GM19467 (cell line): ENCODE results near the gene SLC9A8.

ENCODE experiments used
- ATAC-seq: cut with Tn5 transposase; IDR thresholded peaks from one replicate; pipeline ENCODE4 v1.9.1; 2021; ENCODE audit warnings: mild to moderate bottlenecking, moderate library complexity; ENCODE audit not compliant: unreplicated experiment

SLC9A8 gene

DNA sequence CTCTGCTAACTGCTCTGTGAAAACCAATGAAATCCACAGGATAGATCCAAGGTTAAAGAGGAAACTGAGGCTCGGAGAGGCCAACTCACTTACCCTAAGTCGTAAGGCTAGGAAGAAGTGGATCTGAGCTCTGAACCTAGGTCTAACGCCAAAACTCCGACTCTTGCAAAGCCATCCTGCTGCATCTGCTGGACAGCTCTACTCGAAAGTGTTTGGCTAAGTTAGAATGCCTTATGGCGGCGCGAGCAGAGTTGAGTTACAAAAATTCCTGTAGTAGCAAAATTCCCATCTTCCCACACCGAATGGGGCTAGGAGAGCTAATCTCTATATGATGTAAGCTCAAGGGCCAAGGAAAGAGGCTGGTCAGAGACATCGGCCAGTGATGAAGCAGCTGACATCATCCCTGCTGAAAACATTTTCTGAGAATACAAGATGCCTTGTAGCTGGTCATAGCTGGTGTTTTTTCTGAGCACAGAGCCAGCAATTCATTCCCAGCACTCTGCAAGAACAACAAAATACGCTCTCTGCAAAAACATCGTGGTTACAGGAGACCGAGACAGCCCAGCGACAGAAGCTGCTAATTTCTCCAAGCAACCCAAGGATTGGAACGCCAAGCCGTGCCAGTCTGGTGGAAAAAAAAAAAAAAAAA lies 100.9 kb downstream of the SLC9A8 start:
- no peak for ATAC-seq

DNA sequence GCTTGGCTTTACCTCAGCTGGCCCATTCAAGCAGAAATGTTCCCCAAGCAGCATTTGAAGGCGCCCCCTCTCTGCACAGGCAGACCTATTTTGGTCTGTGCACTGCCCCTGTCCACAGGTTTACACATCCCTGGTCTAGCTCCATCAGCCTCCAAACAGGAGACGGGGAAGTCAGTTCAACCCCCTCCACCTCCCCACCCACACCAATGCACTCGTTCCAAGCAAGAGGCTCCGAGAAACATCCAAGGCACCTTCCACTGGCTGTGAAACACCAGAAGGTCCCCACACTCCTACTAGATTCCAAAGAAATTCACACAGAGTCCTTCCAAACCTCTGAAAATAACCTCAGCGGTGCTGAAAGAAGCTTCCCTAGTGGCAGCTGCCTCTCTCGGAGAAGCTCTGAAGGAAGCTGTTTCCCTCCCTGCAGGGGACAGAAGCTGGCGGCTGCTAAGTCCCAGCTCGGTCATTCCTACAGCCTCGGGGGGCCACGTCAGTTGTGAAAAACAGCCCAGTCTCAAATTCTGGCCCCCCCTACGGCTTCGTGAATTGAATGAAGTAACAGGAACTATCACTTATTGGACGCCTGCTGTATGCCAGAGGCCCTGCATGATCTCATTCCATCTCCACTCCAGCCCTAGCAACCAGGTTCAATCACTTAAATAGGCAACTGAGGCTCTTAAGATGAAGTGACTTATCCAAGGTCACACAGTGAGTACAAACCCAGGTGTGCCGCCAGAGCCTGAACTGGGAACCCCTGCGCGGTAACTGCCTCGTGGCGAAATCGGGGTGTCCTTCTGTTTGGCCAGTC lies 101.9 kb downstream of the SLC9A8 start:
- no peak for ATAC-seq

DNA sequence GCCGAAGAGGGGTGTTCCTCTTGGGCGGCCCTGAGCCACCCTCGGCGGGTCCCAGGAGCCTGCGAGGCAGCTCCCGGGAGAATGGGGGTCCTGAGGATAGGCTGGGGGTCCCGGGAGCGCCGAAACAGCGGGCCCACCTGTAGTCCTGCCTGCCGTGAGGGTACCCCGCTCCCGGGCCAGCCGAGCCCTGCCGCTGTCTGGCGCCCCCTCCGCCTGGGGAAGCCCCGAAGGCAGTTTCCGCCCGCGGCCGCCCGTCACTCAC lies 102.4 kb downstream of the SLC9A8 start:
- ATAC-seq: peak; percentile 14

DNA sequence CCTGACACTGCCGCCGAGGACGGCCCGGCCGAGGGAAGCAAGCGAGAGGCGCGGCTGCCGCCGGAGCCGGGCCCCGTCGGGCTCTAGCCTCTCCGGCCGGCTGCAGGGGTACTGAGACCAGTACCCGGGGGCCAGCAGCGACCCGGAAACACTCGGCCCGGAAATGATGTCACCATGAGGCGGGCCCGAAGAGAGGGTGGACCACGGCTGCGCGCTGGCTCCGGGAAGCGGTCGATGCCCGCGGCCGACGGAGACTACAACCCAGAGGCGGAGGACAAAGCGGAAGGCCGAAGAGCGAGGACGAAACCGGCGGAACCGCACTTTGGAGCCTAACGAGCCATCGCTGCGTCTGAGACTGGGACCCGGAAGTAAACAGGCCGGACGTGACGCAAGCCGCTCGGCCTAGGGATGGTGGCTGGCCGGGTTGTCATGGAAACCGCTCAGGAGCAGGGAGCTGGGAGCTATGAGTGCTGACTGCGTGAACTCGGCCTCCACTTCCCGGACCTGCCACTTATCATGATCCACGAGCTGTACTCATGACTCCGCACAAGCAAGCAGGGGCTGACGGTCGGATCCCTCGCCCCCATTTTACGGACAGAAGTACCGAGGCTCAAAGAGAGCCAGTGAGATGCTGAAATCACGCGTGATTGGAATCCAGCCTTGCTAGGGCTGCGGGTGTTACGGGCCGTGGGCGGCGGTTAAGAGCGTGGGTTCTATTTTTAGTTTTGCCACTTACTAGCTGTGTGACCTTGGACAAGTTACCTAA lies 102.9 kb downstream of the SLC9A8 start, which contains the start of gene SPATA2:
TSS of gene SPATA2 (minus strand) at position 150 of the 766 bp plus-strand sequence. CDS start 7,039 bp downstream, outside the sequence.
- ATAC-seq: peak; percentile 85

DNA sequence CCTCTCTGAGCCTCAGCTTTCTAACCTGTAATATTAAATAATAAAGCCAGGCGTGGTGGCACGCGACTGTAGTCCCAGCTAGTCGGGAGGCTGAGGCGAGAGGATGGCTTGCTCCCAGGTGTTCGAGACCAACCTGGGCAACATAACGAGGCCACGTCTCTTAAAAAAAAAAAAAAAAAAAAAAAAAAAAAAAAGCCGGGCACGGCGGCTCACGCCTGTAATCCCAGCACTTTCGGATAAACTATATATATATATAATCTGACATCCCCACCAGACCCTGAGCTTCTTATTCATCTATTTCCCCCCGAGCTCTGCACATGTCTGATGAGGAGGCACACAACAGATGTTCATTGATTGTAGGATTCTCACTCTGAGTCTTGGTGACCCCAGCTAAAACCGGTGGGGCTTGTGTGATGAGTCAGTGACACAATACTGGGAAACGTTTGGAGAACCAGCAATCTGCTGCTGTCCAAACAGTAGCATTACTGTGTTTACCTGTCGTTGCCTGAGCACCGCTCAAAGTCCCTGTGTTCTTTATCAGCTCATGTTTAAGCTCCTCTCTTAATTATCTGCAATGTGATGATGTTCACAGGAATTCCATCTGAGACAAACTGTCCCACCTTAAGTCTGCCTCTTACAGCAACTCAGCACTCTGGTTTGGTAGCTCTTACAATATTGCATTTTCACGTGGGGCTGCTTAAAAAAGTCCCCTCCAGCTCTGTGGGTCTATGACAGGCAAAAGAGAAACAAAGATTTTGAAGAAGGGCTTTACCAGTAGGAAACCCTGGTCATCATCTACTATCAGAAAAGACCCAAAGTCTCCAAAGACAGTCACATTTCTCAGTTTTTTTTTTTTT lies 103.7 kb downstream of the SLC9A8 start:
- no peak for ATAC-seq

DNA sequence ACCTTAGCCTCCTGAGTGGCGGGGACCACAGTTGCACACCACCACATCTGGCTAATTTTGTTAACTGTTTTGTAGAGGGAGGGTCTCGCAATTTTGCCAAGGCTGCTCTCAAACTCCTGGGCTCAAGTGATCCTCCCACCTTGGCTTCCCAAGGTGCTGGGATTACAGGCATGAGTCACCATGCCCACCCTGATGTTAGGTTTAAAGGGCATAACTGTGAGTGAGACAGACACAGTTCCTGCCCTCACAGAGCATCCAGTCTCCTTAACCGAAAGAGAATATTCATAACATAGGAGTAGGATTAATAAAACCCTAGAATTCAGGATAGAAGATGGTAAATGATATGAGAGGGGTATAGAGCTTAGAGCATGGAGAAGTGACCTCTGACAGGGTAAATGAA lies 105.8 kb downstream of the SLC9A8 start:
- no peak for ATAC-seq

DNA sequence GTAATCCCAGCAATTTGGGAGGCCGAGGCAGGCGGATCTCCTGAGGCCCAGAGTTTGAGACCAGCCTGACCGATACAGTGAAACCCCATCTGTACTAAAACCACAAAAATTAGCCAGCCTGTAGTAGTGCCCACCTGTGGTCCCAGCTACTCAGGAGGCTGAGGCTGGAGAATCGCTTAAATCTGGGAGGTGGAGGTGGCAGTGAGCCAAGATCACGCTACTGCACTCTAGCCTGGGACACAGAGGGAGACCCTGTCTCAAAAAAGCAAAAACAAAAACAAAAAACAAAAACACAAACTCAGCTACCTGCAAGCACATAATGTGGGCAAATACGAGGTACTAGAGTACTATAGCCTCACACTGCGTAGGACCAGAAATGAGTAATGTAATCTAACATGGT lies 106.4 kb downstream of the SLC9A8 start:
- ATAC-seq: no peak

DNA sequence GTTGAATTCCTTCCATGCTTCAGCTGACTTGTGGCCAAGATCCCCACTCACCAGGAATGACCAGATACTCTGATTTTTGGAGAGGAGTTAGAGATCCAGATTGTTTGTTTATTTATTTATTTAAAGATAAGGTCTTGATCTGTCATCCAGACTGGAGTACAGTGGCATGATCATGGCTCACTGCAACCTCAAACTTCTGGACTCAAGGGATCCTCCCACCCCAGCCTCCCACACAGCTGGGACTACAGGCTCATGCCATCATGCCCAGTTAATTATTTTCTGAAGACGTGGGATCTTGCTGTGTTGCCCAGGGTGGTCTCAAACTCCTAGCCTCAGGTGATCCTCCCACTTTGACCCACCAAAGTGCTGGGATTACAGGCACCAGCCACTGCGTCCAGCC lies 106.8 kb downstream of the SLC9A8 start:
- ATAC-seq: no peak

DNA sequence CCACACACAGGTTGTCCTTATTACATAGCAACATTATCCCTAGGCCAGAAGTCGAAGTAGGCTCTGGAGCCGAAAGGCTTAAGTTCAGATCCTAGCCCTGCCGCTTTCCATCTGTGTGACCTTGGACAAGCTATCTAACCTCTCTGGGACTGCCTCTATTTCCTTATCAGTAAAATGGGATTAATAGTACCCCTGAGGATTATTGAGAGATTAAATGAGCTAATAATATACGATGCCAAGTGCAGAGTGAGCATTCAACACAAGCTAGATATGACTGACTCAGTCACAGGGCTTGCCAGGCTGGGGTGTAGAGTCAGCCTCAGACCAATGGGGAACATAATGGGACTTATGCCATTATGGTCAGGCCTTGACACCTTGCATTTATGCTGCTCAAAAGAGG lies 111.6 kb downstream of the SLC9A8 start:
- ATAC-seq: no peak

DNA sequence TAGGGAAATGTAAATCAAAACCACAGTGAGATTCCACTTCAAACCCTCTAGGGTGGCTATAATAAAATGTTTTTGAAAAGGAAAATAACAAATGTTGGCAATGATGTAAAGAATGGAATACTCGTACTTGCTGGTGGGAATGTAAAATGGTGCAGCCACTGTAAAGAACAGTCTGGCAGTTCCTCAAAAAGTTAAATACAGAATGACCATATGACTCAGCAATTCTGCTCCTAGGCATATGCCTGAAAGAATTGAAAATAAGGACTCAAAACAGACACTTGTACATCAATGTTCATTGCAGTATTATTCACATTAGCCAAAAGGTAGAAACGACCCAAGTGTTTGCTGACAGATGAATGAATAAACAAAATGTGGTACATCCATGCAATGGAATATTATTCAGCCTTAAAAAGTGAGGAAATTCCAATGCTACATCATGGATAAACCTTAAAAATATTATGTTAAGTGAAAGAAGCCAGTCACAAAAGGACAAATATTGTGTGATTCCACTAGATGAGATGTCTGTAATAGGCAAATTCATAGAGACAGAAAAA lies 113.3 kb downstream of the SLC9A8 start:
- no peak for ATAC-seq

DNA sequence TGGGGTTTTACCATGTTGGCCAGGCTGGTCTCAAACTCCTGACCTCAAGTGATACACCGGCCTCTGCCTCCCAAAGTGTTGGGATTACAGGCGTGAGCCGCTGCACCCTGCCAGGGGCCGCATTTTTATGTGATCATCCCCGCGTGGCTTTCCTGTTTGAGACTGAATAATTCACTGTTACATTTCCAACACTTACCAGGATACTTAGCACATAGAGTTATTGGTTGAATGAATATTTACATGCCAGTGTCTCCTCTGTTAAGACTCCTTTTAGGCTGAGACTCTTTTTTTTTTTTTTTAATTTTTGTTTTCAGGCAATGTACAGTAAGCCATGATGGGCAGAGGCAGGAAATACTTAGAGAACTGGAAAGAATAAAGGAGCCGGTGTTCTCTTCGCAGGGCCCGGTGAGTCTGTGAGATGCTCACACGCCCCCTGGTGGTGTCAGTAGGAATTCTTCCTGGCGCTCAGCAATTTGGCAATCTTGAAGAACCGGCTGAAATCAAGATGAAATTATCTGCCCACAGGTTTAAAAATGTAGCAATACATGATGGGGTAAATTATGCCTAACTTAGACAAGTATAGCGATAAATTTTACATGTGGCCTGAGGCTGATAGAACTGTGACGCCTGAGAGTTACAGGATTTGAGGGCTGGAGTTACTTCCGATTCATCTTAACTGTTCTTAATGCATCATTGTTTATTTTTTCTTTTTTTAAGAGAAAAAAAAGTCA lies 115.9 kb downstream of the SLC9A8 start:
- ATAC-seq: no peak

DNA sequence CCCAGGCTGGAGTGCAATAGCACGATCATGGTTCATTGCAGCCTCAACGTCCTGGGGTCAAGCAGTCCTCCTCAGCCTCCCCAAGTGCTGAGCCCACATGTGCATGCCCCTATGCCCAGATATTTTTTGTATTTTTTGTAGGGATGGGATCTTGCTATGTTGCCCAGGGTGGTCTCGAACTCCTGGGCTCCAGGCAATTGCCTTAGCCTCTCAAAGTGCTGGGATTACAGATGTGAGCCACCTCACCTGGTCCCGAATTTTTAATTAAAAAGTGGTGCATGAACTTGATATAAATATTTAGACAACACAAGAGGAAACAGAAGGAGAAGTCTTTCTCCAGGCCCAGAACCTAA lies 116.5 kb downstream of the SLC9A8 start:
- ATAC-seq: no peak

DNA sequence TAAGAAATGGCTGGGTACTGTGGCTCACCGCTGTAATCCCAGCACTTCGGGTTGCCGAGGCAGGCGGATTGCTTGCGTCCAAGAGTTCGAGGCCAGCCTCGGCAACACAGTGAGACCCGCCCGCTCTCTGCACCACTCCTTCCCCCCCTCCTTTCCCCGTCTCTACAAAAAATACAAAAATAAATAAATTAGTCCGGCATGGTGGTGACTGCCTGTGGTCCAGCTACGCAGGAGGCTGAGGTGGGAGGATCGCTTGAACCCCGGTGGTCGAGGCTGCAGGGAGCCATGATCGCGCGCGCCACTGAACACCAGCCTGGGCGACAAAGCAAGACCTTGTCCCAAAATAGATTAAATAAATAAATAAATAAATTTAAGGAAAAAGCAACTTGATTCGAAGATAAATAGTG lies 123.1 kb downstream of the SLC9A8 start:
- no peak for ATAC-seq

DNA sequence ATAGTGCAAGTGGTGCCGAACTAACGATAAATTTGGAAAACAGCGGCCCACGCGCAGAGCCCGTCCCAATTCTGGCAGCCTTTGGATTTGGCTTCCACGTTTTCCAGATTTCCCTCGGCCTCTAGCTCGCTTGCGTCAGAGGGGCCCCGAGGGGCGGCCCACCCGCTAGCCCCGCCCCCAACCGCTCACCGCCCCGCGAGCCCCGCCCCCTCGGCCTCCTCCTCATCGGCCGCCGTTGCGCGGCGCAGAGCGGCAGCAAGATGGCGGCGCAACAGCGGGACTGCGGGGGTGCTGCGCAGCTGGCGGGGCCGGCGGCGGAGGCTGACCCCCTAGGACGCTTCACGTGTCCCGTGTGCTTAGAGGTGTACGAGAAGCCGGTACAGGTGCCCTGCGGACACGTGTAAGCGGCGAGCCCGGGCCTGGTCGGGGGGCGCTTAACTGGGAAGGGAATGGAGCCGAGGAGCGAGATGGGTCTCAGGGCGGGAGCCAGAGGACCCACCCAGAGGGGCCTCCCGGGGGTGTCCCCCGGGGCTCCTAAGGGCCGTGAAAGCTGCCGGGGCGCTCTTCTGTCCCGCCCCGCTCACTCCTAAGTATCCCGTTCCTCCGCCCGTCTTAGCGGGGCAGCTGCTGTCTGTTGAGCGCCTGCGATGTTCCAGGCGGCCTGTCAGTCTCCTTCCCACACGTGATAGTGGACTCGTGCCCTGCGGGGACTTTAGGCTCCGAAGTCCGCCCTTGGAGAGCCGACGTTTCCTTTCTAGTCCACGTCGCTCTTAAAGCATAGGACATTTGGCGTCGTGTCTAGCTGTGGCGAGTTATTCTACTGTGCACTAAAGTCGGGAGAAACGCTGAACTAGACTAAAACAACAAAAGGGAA lies 123.8 kb downstream of the SLC9A8 start, which contains the start of gene RNF114:
TSS of gene RNF114 (plus strand) at position 245 of the 874 bp plus-strand sequence. CDS start at position 261, 16 bp downstream.
- peak; percentile 51 for ATAC-seq

DNA sequence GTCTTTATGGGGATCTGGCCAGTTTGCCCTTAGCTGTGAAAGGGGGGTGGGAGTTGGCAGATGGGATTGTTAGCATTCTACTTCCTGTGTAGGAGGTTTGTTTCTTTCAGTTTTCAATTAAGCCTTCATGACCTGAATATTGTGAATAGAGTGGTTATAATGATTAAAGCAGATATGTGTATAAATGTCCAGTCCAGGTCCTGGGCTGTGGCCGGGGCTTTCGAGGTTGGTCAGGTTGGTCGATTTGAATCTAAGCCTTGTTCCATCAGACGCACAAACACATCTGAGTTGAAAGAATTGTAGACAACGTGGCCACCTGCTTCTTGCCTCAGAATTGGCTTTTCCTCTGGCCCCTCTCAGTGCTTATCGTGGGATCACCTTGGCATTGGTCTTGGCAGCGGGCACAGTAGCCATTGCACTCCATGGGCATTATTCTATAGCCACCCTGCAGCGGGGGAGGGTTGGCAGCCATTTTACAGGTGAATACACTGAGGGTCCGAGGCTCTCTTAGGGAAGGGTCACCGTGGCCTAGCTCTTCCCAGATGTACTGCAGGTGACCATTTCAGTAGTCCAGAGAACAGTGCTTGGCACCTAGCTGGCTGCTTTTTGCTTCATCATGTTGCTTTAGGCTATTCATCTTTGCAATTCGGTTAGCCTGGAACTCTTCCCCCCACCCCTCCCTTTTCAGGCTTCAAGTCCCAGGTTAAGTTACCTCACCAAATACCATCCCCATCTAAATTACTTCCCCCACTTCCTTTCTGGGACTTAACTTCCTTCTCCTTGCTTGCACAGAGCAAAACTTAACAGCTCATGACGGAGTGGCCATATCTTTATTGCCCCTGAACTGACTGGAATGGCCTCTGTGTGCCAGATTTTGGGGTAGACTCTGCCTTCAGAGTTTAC lies 124.7 kb downstream of the SLC9A8 start:
- no peak for ATAC-seq

DNA sequence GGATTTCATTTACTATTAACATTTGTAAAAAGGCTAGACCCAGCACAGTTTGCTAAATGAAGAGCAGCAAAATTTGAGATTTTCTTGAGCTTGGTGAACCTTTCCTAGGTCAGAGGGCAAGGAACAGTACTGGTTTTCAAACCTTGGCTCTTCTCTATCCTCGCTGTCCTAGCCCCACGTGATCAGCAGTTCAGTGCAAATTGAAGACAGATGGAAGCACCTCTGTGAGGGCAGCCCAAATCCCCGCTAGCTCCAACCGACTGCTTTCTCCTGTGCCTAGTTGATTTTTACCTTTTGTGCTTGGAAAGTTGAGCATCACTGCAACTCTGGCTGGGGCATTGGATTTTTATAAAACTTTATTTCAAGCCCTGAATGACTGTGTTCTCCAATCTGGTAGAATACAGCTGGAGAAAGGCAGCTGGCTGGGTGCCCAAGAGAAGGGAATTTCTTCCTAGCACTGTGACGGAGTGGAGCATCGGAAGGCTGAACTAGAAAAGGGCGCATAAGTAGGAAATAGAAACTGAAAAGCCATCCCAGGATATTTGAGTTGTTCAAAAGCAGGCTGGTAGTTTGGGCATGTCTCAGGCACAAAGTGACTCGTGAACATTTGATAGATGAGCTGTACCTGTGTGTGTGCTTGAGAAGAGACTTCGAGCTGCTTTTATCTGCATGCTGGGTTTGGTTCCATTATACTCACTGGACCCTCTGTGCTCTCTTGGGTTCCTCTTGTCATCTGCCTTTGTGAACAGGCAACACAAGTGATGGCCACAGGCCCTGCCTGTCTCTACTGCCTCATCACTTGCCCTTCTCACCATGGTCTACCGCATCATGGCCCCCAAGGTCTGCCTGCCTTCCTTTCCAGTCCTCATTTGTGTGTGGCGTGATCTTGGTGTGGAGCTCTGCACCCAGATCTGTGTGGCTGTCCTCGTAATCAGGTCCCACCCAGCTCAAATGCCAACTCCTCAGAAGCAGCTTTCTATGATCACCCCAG lies 125.8 kb downstream of the SLC9A8 start:
- ATAC-seq: no peak

DNA sequence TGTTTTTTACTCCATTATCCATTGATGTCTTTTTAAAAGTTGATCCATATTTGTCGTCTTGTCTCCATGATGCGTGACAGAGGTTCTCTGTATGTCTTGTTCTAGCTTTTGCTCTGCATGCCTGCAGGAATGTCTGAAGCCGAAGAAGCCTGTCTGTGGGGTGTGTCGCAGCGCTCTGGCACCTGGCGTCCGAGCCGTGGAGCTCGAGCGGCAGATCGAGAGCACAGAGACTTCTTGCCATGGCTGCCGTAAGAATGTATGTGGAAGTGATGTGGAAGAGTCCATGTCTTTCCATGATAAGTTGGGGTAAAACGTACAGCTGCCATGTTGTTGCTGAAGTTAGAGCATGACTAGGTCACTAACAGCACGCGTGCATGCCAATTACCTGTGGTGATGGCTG lies 128.8 kb downstream of the SLC9A8 start:
- no peak for ATAC-seq
